Endometrial microvascular endothelial cells (primary cell): ENCODE measurements around the gene MCM7. TPM values are rescaled to one million over a fixed set of nuclear protein-coding genes. Genes with fewer than 3 reads are reported as not detected.

ENCODE experiments used
- in situ Hi-C: cut with HindIII; loops from 2 replicates; pipeline ENCODE4 v1.10.0; 2017; ENCODE audit warnings: low sequenced_read_pairs, low pct_unique_long_range_greater_than_20kb; ENCODE audit errors: inconsistent ontology term
- total RNA-seq: library from RNA; depleted of rRNA; stranded (reverse); fragments of >200 nt; gene quantifications from one replicate; pipeline ENCODE4 v1.2.3, GENCODE V29; 2015; ENCODE audit errors: inconsistent ontology term

MCM7 gene
- total RNA-seq, 1 donor from 2014 or later = 168 TPM

GRCh38 chr7:100048680-100049079 lies 52.5 kb downstream of the MCM7 start:
- in situ Hi-C loops = no loop called here

GRCh38 chr7:100044718-100045117 lies 56.5 kb downstream of the MCM7 start:
- in situ Hi-C loops = no loop called here

Other genes with a start within 250 kb of the MCM7 start
- gene OR2AE1, start 224.4 kb downstream of the MCM7 start, total RNA-seq = not detected
- gene TRIM4, start 181.9 kb downstream of the MCM7 start, total RNA-seq = 25.3 TPM
- 2.0 TPM for gene GJC3, start 171.8 kb downstream of the MCM7 start, total RNA-seq
- gene AZGP1, start 125.4 kb downstream of the MCM7 start, total RNA-seq = not detected
- 13.8 TPM for gene ZKSCAN1, start 85.8 kb downstream of the MCM7 start, total RNA-seq
- 6.0 TPM for gene ZSCAN21, start 51.6 kb downstream of the MCM7 start, total RNA-seq
- gene ZNF3, start 19.7 kb downstream of the MCM7 start, total RNA-seq = 14.9 TPM
- gene COPS6, start 12.4 kb downstream of the MCM7 start, total RNA-seq = 158 TPM
- 54.1 TPM for gene AP4M1, start 246 bp upstream of the MCM7 start, total RNA-seq
- gene TAF6, start 18.0 kb upstream of the MCM7 start, total RNA-seq = 101 TPM
- 28.3 TPM for gene CNPY4, start 18.2 kb upstream of the MCM7 start, total RNA-seq
- 5.1 TPM for gene MBLAC1, start 25.6 kb upstream of the MCM7 start, total RNA-seq
- gene LAMTOR4, start 47.5 kb upstream of the MCM7 start, total RNA-seq = 170 TPM
- 8.5 TPM for gene TRAPPC14, start 57.3 kb upstream of the MCM7 start, total RNA-seq
- 4.2 TPM for gene GAL3ST4, start 67.2 kb upstream of the MCM7 start, total RNA-seq
- 0.09 TPM for gene GPC2, start 76.0 kb upstream of the MCM7 start, total RNA-seq
- gene STAG3, start 76.5 kb upstream of the MCM7 start, total RNA-seq = not detected
- gene PVRIG, start 118.6 kb upstream of the MCM7 start, total RNA-seq = not detected
- gene SPDYE3, start 206.3 kb upstream of the MCM7 start, total RNA-seq = not detected